GM19395 (cell line): ENCODE data around the gene RHOB.
"Not testable (repeated sequence)": the region's sequence is repeated elsewhere in the genome, so short reads cannot be mapped to it uniquely, and the experiment has no call there.

Source experiments
- ATAC-seq: cut with Tn5 transposase; IDR thresholded peaks from one replicate; pipeline ENCODE4 v1.9.1; 2021; ENCODE audit warnings: mild to moderate bottlenecking, moderate library complexity; ENCODE audit not compliant: unreplicated experiment

The RHOB gene

DNA sequence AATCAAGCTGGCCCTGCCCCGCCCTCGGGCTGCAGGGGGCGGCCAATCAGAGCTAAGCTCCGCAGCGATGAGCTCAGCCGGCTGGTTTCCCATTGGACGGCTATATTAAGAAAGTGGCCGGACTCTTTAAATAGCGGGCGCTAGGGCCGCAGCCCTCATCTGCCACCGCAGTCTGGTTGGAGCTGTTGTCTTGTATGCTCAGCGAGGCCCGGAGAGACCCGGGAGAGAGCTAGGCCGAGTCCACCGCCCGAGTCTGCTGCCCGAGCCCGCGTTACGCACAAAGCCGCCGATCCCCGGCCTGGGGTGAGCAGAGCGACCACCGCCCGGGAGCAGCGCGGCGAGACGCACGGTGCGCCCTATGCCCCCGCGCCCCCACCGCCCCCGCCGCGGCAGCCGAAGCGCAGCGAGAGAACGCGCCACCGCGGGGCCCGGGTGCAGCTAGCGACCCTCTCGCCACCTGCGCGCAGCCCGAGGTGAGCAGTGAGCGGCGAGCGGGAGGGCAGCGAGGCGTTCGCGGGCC lies at the start of gene RHOB:
Gene RHOB (plus strand): TSS at position 158 of the 520 bp plus-strand sequence. CDS start 392 bp downstream, outside the sequence.
- peak; percentile 97 for ATAC-seq

DNA sequence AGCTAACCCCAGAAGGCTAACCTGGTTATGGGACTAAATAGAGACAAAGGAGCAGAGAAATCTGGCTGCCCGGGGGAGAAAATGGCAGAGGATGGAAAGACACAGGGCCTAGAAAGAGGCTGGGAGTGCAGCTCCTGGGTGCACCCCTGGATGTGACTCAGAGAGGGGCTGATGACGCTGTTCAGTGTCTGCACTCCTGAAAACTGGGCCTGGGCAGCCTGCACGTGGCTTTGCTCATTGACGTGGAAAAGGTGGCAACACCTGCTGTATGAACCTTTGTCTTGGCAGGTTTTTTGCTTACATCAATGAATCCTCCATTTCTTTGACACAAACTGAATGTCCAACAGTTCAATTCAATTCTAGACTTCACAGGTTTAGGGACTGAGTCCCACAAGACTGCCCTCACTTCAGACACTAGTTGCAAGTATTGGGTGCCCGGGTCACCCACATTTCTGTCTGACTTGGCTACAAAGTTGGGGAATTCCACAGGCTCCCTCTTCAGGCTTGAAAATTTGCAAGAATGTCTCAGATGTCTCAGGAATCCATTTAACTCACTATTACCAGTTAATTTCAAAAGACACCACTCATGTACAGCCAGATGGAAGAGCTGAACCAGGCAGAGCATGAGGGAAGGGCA lies 48.9 kb upstream of the RHOB start:
- ATAC-seq: no peak

DNA sequence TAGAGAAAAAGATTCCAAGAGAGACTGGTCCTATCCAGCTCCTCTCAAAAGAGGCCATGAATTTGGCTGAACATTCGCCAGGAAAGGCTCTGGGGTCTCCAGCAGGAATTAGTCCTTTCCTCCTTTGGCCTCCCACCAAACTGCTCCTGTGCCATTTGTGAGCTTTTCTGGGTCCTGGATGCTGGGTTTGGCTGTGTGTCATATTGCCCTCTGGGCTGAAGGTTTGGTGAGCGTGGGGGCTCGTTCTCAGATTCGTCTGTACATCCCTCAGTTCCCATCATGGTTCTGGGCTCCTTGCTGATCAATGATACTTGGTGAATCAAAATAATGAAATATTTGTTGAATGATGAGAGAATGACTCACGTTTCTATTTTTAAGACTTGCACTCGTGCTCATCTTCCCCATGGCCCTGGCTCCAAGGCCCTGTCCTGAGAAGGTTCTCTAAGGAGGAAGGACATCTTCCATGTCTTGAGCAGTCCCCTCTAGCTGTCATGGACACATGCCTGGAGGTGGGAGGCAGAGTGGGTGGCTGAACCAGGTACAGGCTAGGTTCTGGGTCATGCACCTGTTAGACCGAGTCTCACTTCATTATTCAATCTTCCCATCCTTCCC lies 47.8 kb upstream of the RHOB start:
- ATAC-seq: no peak

DNA sequence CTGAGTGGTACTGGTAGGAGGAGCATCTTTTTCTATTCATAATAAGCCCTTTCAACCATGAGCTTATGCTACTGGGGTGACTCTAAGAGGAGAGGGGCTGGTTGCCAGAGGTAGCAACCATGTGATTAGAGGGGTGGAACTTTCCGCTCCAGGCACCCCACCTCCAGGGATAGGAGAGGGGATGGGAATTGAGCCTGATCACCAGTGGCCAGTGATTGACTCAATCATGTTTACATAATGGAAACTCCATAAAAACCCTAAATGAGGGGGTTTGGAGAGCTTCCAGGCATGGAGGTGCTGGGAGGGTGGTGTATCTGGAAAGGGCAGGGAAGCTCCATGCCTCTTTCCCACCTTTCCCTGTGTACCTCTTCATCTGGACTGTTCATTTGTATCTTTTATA lies 46.6 kb upstream of the RHOB start:
- ATAC-seq: no peak

DNA sequence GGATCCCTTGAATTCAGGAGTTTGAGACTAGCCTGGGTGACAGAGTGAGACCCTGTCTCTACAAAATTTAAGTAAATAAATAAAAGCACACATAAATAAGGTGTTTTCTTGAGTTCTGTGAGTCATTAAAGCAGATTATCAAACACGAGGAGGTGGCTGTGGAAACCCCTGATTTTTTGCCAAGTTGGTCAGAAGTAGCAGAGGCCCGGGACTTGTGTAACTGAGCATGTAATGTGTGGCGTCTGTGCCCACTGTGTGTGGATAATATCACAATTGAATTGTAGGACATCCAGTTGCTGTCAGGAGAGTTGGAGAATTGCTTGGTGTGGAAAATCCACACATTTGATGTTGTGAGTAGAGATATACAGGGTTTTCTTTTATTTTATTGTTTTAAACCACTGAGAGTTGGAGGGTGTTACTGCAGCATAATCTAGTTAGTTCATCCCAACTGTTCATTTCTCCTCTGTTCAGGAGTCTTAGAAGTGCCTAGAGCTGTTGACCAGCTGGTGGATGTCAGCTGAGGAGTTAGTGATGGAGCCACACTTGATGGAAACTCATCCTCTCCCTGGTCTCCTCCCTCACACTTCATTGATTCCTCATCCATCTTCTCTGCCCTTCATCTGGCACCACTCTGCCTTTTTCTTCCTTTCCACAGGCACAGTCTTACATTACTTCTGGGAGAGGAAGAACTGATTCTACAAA lies 45.9 kb upstream of the RHOB start:
- ATAC-seq: no peak

DNA sequence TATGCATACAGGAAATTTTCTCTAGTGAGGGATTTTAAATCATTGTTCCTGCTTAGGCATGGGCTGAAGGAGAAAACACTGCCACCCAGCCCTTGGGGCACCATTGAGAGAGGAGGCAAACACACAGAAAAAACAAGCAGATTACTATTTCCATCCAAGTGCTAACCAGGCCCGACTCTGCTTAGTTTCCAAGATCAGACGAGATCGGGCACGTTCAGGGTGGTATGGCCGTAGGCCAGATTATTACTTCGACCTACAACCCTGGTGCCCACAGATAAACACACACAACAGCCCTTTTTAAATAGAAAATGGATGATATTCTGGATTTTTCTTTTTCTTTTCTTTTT lies 45.4 kb upstream of the RHOB start:
- ATAC-seq: no peak

DNA sequence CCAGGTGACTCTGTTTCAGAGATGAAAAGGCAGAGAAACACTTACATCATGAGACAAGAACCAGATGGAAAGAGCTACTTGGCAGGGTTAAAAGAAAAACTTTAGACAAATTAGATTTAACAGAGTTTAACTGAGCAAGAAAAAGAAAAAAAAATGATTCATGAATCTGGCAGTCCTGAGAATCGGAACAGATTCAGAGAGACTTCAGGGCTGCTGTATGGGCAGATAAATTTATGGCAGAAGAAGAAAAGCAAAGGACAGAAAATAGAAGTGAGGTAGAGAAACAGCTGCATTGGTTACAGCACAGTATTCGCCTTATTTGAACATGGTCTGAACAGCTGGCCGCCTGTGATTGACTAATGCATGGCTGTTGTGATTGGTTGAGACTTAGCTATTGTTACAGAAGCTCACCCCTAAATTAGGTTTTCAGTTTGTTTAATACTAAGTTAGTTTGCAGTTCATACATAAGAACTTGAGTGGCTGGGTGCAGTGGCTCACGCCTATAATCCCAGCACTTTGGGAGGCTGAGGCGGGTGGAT lies 43.0 kb upstream of the RHOB start:
- no peak for ATAC-seq

DNA sequence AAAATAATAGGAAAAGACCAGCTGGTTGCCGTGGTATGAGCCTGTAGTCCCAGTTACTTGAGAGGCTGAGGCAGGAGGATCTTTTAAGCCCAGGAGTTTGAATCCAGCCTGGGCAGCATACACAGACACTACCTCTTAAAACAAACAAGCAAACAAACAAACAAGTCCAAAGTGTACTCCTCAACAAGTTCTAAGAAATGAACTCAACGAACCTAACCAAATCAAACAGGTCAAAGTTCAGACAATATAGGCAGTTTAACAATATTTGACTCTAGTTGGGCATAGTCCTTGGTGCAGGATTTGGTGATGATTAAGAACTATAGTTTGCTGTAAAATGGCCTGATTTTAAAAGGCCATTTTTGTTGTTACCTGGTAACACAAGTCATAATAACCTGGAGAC lies 41.9 kb upstream of the RHOB start:
- ATAC-seq: no peak

DNA sequence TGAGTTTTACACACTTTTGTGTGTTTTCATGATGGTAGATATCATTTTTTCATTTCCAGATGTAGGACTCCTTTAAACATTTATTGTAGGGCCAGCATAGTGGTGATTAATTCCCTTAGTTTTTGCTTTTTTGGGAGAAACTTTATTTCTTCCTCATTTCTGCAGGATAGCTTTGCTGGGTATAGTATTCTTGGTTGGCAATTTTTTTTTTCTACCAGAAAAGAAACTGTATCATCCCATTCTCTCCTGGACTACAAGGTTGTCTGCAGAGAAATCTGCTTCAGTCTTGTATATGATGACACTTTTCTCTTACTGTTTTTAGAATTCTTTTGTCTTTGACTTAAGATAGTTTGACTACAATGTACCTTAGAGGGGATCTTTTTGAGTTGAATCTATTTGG lies 37.8 kb upstream of the RHOB start:
- ATAC-seq: no peak

DNA sequence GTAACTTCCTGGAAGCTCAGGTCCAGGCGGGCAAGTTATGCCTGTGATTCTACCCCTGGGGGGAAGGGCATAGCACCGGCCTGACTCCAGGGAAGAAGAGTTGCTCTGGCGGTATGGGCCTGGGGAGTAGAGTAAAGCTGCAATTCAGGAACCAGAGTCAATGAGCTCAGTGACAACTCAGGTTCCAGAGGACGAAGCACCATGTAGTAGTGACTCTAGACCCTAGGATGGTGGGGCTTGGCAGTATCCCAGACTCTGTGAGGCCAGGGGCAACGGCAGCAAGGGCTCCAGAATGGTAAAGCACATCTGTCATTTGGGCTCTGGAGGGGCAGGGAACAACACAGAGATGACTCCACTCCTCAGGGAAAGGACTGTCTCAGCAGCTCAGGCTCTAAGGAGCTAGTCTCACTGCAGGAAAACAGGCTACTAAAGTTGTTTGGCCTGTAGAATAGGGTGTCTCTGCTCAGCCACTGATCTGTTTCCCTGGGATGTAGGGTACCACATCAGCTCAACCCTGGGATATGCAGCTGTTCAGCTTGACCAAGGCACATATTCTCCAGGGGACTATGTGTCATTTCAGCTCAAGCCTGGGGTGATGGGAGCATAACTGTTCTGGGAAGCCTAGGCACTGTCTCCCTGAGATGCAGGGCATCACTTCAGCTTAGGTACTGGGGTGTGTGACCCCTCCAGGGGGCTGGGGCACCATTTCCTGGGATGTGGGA lies 36.2 kb upstream of the RHOB start:
- no peak for ATAC-seq

DNA sequence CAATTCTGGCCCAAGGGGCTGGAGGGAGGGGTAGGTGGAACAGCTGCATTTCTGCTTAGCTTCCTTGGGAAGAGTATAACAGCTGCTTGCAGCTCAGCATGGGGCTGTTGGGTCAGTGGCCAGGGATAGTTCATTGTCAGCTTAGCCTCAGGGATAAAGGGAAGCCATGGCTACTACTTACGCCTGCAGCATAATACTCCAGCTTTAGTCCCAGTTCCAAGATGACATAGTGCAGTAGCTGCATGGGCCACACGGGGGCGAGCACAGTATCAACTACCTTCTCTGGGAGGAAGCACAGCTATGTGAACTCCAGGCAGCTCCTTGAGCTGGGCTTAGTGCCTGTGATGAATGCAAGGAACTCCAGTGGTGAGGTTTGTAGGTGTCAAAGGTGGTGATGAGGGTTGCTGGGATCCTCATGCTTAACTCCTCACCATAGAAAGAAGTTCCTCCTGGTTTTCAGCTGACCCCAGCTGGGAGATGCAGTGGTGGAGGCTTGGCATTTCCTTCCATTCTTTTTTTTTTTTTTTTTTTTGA lies 35.4 kb upstream of the RHOB start:
- peak; percentile 100 for ATAC-seq

DNA sequence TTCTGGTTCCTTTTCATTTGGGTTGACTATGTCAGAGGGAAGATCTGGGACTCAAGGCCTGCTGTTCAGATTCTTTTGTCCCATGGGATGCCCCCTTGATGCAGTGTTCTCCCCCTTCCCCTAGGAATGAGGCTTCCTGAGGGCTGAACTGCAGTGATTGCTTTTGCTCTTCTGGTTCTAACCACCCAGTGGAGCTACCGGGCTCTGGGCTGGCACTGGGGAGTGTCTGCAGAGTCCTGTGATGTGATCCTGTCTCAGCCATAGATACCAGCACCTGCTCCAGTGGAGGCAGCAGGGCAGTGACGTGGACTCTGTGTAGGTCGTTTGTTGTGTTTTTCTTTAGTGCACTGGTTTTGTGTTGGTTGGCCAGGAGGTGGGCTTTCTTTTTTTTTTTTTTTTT lies 32.1 kb upstream of the RHOB start:
- no peak for ATAC-seq

DNA sequence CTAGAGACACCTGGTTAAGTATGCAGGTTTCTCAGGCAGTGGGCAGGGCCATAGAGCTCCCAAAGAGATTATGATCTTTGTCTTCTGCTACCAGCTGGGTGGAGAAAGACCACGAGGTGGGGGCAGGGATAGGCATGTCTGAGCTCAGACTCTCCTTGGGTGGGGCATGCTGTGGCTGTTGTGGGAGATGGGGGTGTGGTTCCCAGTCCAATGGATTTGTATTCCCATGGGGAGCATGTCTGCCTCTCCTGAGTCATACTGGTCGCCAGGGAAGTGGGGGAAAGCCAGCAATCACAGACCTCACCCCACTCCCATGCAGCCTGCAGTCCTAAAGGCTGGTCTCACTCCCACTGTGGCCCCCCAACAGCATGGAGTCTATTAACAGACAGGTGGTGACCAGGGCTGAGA lies 31.4 kb upstream of the RHOB start:
- no peak for ATAC-seq

DNA sequence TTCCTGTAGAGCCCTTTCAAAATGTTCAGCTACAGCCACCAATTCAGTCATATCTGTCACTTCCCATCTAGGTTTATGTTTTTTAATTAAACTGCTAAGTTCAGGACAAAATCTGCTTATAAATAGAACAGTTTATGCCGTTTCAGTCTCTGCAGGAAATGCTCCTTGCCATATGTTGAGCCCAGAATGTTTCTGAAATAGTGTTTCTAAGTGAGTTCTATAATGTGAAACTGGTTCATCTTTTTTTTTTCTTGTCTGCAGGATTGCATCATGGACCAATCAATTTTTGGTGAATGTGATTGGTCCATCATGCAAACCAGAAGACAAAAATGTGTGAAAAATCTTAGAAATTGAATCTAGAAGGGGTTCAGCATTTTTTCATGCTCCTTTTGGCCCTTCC lies 30.2 kb upstream of the RHOB start:
- ATAC-seq: no peak

DNA sequence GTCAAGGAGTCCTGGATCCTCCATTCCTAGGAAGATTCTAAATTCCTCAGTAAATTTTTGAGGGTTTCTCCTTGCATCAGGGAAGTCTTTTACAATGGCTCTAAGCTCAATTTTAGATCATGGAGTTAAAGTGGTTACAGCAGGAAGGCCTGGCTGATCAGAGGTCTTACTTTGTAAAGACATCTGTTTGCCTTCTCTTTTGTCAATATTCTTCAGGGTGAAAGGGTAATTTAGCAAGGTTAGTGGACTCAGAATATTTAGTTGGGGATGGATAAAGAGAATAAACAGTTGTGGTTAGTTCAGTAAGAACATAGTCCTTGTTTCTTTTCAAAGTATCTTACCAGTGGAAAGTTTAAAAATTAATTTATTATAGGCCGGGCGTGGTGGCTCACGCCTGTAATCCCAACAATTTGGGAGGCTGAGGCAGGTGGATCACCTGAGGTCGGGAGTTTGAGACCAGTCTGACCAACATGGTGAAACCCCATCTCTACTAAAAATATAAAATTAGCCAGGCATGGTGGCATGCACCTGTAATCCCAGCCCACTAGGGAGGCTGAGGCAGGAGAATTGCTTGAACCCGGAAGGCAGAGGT lies 29.5 kb upstream of the RHOB start:
- ATAC-seq: not testable (repeated sequence)

DNA sequence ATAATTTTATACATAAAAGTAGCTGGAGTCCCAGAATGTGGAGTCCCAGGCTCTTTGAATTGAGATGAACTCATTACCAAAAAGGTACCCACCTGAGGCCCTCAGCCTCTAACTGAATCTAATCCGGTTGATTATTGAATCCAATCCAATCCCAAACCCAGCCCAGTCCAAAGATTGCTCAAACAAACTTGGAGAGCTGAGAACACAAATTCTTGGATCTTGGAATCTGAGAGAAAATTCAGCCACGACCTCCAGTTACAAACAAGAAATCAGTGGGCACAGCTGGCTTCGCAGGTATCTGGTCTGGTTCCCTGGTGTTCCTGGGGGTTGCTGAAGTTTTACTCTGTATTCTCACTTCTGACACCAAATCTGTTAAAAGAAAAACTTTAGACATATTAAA lies 28.4 kb upstream of the RHOB start:
- ATAC-seq: no peak

DNA sequence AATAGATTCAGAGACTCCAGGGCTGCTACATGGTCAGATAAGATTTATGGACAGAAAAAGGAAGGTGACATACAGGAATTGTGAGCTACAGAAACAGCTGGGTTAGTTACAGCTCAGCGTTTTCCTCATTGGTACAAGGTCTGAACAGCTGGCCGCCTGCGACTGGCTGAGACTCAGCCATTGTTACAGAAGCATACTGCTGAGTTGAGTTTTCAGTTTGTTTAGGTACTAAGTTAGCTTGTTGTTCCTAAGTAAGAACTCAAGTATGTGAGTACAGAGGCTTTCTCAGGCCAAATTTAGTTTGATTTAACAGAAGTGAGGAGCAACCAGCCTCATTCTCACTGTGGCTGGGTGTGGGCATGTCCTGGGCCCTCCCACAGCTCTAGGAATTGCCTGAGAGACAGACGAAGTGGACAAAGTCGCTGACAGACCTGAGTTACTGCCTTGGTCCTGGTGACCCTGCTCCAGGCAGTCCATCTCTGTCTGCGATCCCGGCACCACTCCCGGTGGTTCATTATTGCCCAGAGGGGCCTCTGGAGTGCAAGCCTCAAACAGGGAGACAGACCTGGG lies 27.8 kb upstream of the RHOB start:
- ATAC-seq: no peak

DNA sequence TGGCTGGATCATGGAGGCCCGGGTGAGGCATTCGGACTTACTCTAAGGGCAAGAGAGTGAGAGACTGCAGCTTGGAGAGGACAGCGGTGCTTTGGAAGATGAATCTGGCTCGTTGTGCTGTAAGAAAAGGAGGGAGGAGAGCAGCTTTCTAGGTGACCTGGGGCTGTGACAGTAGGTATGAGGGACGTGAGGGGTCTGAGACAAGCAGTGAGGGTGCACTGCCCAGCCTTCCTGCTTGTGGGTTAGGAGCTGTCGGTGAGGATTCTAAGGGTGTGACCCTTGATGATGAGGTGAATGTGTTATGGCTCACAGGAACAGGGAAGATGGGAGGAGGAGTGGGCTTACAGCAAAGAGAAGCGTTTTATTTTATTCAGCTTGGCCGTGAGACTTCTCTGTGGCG lies 27.1 kb upstream of the RHOB start:
- no peak for ATAC-seq

DNA sequence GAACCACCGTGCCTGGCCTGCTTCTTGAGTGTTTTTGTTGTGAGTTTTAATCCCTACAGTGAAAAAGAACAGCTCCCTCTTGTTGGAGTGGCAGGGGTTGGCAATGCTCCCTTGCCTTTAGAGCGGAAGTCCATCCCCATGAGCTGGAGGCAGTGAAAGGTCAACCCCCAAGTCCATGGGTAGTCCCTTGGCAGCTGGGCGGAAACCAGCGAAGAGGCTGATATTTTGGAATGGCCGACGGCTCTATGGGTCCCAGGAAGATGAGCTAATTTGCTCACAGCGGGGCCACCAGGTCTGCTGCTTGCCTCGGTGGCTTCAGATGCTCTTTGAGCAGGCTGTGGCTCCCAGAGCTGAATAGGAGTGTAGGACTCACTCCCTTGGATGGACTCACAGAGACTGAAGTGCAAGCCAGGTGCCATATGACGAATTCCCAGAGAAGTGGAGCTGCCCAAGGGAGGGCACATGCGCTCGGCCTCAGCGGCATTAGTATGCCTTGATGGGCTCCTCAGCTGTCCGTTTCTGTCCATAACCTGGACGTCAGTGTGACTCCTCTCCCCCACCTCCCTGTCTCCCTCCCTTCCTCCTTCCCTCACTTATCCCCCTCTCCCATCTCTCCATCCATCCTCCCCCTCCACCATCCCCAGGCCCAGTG lies 25.4 kb upstream of the RHOB start:
- ATAC-seq: no peak

DNA sequence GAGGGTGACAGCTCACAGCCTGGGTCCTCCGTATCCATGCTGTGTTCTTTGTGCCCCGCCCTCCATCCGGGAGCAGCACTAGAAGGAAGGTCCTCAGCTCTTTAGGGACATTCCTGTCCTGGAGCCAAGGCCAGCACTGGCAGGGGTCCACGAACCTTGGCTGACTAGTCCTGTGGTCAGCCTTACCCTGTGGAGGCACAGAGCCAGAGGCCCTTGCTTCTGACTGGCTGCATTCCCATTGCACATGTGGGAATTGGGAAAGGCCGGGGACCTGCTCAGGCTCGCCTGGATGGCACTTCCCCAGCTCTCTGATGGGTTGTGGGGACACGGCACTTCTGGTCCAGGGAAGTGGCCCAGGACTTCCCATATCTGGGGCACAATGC lies 24.9 kb upstream of the RHOB start:
- ATAC-seq: no peak
